Peyer's patch (tissue), 4 donors: Measurements from ENCODE around the gene APBA1.

Experiments used
- CTCF ChIP-seq, 6 experiments: fragments of 450-650 bp in 4 of 6; fragments of 200-600 bp in 2 of 6; sonication (generic) in 1 of 6; IDR thresholded peaks; one replicate each; pipeline ENCODE4 v1.5.1; 2017 to 2019; ENCODE audit warnings: antibody characterized with exemption in 6 of 6, mild to moderate bottlenecking in 3 of 6, moderate library complexity in 1 of 6
- POLR2A ChIP-seq, 2 donors: fragments of 450-650 bp; IDR thresholded peaks; one replicate each; pipeline ENCODE4 v1.5.1; 2017; ENCODE audit warnings: antibody characterized with exemption in 2 of 2, mild to moderate bottlenecking in 2 of 2, moderate library complexity in 2 of 2

- TF ChIP-seq CTCF (IDR thresholded peaks at IDR 0.05) (no peak), POLR2A (IDR thresholded peaks at IDR 0.05) (no peak)
Measured at GRCh38 chr9:69535286-69535832, 136.8 kb downstream of the APBA1 start.
